ENCODE results near the gene SCUBE2.

The SCUBE2 gene

DNA sequence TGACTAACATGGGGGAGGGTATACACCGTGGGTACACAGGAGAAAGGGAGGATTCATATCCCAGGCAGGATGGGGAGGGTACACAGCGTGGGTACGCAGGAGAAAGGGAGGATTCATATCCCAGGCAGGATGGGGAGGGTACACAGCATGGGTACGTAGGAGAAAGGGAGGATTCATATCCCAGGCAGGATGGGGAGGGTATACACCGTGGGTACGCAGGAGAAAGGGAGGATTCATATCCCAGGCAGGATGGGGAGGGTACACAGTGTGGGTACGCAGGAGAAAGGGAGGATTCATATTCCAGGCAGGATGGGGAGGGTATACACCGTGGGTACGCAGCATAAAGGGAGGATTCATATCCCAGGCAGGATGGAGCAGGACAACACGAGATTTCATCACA is 51.0 kb downstream of the SCUBE2 start:
- no peak overlapping the region for H3K4me3 ChIP-seq (ENCODE audit: low read depth, low read length)
- H3K27ac ChIP-seq (ENCODE audit: low read depth, low read length), result no peak overlapping the region
- peaks cover 12% of the 10 kb centered on the region for H3K4me1 ChIP-seq (ENCODE audit: control insufficient read depth, insufficient read depth, low read length)
- H3K36me3 ChIP-seq (ENCODE audit: control insufficient read depth, insufficient read depth, low read length), result no peaks in the 10 kb centered on the region
- H3K9ac ChIP-seq (ENCODE audit: low read length), result no peak overlapping the region
- H3K9me3 ChIP-seq (ENCODE audit: control insufficient read depth, insufficient read depth, low read depth, low read length), result no peaks in the 10 kb centered on the region
- H3K27me3 ChIP-seq (ENCODE audit: control insufficient read depth, insufficient read depth, low read length), result 0 out of 2 replicates have a peak, but pooled peaks cover 7% of the 10 kb centered on the region

DNA sequence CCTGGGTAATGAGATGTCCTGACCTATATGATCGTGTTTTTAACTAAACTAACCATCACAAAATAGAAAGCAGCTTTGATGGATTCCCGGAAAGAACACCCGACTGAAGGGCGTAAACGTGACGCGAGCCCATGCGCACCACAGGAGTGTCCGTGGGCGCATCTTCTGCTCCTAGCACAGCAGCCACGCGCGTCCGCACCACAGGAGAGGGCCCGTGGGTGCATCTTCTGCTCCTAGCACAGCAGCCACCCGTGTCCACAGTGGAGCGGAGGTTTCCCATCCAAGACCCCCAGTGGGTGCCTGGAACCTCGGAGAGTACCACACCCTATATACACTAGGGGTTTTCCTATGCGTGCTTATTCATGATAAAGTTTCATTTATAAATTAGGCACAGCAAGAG is 51.5 kb downstream of the SCUBE2 start:
- Histone ChIP-seq H3K4me1 (ENCODE audit: control insufficient read depth, insufficient read depth, low read length) (peaks cover 12% of the 10 kb centered on the region), H3K4me3 (ENCODE audit: low read depth, low read length) (no peak overlapping the region), H3K36me3 (ENCODE audit: control insufficient read depth, insufficient read depth, low read length) (no peaks in the 10 kb centered on the region), H3K9me3 (ENCODE audit: control insufficient read depth, insufficient read depth, low read depth, low read length) (no peaks in the 10 kb centered on the region), H3K27ac (ENCODE audit: low read depth, low read length) (no peak overlapping the region), H3K9ac (ENCODE audit: low read length) (no peak overlapping the region), H3K27me3 (ENCODE audit: control insufficient read depth, insufficient read depth, low read length) (0 out of 2 replicates have a peak, but pooled peaks cover 7% of the 10 kb centered on the region)

DNA sequence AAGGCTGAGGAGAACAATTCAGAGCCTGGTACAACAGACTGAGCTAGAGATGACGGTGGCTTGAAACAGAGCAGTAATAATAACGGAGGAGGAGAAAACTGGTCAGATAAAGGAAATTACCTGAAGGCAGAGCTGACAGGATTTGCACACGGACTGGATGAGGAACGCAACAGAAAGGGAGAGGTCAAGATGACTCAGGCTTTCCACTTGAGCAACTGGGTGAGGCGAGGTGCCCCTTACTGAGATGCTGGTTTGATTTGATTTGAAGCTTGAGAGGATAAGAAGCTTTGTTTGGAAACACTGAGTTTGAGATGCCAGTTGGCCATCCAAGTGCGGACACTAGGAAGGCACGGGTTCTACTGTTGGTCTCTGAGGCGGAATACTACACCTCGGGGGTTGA is 52.2 kb downstream of the SCUBE2 start:
- Histone ChIP-seq H3K4me3 (ENCODE audit: low read depth, low read length) (no peak overlapping the region), H3K4me1 (ENCODE audit: control insufficient read depth, insufficient read depth, low read length) (peaks cover 12% of the 10 kb centered on the region), H3K27ac (ENCODE audit: low read depth, low read length) (no peak overlapping the region), H3K27me3 (ENCODE audit: control insufficient read depth, insufficient read depth, low read length) (0 out of 2 replicates have a peak, but pooled peaks cover 7% of the 10 kb centered on the region), H3K9me3 (ENCODE audit: control insufficient read depth, insufficient read depth, low read depth, low read length) (no peaks in the 10 kb centered on the region), H3K9ac (ENCODE audit: low read length) (no peak overlapping the region), H3K36me3 (ENCODE audit: control insufficient read depth, insufficient read depth, low read length) (no peaks in the 10 kb centered on the region)

DNA sequence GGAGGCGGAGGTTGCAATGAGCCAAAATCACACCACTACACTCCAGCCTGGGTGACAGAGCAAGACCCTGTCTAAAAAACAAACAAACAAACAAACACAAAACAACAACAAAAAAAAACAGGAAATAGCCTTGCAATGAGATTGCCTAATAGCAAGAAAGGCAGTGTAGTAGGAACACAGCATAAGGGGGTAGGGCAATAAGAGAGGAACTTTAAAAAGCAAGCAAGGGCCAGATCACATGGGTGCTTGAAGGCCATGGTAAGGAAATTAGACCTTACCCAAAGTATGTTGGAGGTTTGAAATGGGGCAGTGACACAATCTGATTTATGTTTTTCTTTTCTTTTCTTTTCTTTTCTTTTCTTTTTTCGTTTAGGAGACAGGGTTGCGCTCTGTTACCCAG is 52.9 kb downstream of the SCUBE2 start:
- Histone ChIP-seq H3K9ac (ENCODE audit: low read length) (no peak overlapping the region), H3K4me1 (ENCODE audit: control insufficient read depth, insufficient read depth, low read length) (peaks cover 12% of the 10 kb centered on the region), H3K4me3 (ENCODE audit: low read depth, low read length) (no peak overlapping the region), H3K27ac (ENCODE audit: low read depth, low read length) (no peak overlapping the region), H3K9me3 (ENCODE audit: control insufficient read depth, insufficient read depth, low read depth, low read length) (no peaks in the 10 kb centered on the region), H3K27me3 (ENCODE audit: control insufficient read depth, insufficient read depth, low read length) (0 out of 2 replicates have a peak, but pooled peaks cover 7% of the 10 kb centered on the region), H3K36me3 (ENCODE audit: control insufficient read depth, insufficient read depth, low read length) (no peaks in the 10 kb centered on the region)

DNA sequence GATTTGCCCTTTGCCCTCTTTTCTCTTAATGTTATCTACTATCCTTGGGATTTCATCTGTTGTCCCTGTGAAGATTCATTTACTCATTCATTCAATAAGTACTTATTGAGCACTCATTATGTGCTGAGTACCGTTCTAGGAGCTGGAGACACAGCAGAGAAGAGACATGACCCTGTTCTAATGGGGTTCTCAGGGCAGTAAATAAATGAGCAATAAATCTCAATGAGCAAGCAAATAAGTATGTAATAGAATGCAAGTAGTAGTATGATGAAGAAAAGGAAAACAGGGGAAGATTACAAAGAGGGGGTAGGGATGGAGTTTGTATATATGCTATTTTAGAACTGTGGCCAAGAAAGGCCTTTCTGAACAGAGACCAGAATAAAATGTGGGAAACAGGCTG is 53.4 kb downstream of the SCUBE2 start:
- Histone ChIP-seq H3K27ac (ENCODE audit: low read depth, low read length) (no peak overlapping the region), H3K36me3 (ENCODE audit: control insufficient read depth, insufficient read depth, low read length) (no peaks in the 10 kb centered on the region), H3K4me1 (ENCODE audit: control insufficient read depth, insufficient read depth, low read length) (peaks cover 12% of the 10 kb centered on the region), H3K9ac (ENCODE audit: low read length) (no peak overlapping the region), H3K9me3 (ENCODE audit: control insufficient read depth, insufficient read depth, low read depth, low read length) (no peaks in the 10 kb centered on the region), H3K4me3 (ENCODE audit: low read depth, low read length) (no peak overlapping the region), H3K27me3 (ENCODE audit: control insufficient read depth, insufficient read depth, low read length) (0 out of 2 replicates have a peak, but pooled peaks cover 7% of the 10 kb centered on the region)

DNA sequence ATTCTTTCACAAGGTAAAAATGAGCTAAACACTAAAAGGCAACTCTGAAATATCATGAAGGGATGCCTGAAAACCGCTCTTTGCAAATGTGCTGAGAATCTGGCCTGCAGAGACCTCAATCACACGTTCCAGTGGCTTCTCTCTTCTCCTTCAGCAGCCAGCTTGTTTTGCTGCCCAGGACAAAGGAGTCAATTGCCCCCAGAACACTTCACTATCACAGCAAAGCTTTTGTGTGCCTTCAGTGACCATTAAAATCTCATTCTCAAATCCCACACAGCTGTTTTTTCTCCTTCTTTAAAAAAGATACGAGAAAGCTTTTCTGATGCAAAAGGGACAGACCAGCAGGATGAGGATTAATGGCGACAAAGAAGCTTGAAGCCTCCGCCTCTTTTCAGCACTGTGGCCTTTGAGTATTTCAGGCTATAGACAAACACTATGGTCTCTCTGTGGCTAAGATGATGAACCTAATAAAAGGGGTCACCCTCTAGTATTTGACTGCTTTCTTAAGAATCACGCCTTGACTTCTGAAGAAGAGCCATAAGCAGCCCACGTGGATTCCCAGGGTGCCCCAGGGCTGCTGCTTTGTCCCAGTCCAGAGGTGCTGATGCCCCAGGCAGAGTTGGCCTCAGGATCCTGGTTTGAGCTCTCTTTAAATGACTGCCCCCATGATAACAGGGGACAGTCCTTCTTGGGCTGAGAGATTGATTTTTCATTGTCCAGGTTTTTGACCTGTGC is 54.2 kb downstream of the SCUBE2 start:
- Histone ChIP-seq H3K27ac (ENCODE audit: low read depth, low read length) (no peak overlapping the region), H3K36me3 (ENCODE audit: control insufficient read depth, insufficient read depth, low read length) (no peaks in the 10 kb centered on the region), H3K4me3 (ENCODE audit: low read depth, low read length) (no peak overlapping the region), H3K27me3 (ENCODE audit: control insufficient read depth, insufficient read depth, low read length) (0 out of 2 replicates have a peak, but pooled peaks cover 7% of the 10 kb centered on the region), H3K4me1 (ENCODE audit: control insufficient read depth, insufficient read depth, low read length) (peaks cover 12% of the 10 kb centered on the region), H3K9me3 (ENCODE audit: control insufficient read depth, insufficient read depth, low read depth, low read length) (no peaks in the 10 kb centered on the region), H3K9ac (ENCODE audit: low read length) (no peak overlapping the region)

DNA sequence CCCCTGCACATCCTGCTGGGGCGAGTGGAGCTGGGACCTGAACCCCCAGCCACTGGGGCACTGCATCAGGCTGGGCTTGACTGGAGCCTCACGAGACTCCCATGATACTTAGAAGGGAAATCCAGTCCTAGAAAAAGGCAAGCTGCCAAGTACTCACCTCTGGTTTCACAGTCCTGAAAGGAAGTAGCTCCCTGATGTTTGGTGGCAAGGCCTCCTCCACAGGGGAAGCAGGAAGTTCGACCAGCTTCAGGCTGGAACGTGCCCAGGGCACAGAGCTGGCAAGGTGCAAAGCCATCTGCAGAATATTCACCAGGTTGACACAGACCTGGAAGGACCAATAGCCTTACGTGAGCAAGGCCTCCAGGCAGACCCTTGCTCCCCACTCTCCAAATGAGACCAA is 60.8 kb downstream of the SCUBE2 start:
- H3K27ac ChIP-seq (ENCODE audit: low read depth, low read length), result no peak overlapping the region
- no peaks in the 10 kb centered on the region for H3K9me3 ChIP-seq (ENCODE audit: control insufficient read depth, insufficient read depth, low read depth, low read length)
- H3K27me3 ChIP-seq (ENCODE audit: control insufficient read depth, insufficient read depth, low read length), result no peaks in the 10 kb centered on the region
- H3K4me3 ChIP-seq (ENCODE audit: low read depth, low read length), result no peak overlapping the region
- no peaks in the 10 kb centered on the region for H3K4me1 ChIP-seq (ENCODE audit: control insufficient read depth, insufficient read depth, low read length)
- no peak overlapping the region for H3K9ac ChIP-seq (ENCODE audit: low read length)
- H3K36me3 ChIP-seq (ENCODE audit: control insufficient read depth, insufficient read depth, low read length), result no peaks in the 10 kb centered on the region

DNA sequence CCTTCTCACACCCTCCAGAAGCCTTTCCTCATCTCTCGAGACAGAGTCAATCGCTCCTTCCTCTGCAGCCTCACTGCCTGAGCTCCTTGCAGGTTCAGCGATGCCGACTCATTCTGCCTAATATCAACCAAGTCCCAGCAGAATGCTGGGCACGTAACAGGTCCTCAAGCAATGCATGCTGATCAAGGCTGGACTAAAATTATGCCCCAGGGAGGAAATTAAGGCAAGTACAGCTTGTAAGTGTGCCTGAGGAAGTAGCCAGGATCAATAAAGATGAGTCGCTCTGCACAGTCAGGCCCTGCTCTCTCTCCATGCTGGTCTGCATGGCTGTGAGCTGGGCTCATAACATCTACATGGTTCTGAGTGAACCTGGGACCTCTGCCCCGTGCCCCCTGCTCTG is 62.0 kb downstream of the SCUBE2 start:
- H3K27me3 ChIP-seq (ENCODE audit: control insufficient read depth, insufficient read depth, low read length), result no peaks in the 10 kb centered on the region
- no peak overlapping the region for H3K4me3 ChIP-seq (ENCODE audit: low read depth, low read length)
- H3K27ac ChIP-seq (ENCODE audit: low read depth, low read length), result no peak overlapping the region
- H3K9me3 ChIP-seq (ENCODE audit: control insufficient read depth, insufficient read depth, low read depth, low read length), result no peaks in the 10 kb centered on the region
- H3K4me1 ChIP-seq (ENCODE audit: control insufficient read depth, insufficient read depth, low read length), result no peaks in the 10 kb centered on the region
- no peaks in the 10 kb centered on the region for H3K36me3 ChIP-seq (ENCODE audit: control insufficient read depth, insufficient read depth, low read length)
- H3K9ac ChIP-seq (ENCODE audit: low read length), result no peak overlapping the region

DNA sequence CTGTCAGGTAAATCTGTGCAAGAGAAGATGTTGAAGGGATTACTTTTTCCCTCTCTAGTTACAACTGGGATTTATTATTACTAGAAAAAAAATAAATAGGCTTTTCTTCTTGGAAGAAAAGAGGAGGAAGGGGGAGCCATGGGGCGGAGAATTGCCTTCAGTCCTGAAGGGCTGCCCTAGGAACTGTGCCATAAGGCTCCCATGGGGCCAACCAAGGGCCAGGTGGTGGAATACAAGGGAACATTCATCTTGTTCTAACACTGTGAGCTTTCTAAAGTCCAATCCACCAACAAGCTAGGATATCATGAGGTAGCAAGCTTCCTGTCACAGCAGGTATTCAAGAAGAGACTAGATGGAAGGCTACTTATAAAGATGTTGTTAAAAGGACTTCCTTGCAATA is 62.8 kb downstream of the SCUBE2 start:
- no peak overlapping the region for H3K27ac ChIP-seq (ENCODE audit: low read depth, low read length)

DNA sequence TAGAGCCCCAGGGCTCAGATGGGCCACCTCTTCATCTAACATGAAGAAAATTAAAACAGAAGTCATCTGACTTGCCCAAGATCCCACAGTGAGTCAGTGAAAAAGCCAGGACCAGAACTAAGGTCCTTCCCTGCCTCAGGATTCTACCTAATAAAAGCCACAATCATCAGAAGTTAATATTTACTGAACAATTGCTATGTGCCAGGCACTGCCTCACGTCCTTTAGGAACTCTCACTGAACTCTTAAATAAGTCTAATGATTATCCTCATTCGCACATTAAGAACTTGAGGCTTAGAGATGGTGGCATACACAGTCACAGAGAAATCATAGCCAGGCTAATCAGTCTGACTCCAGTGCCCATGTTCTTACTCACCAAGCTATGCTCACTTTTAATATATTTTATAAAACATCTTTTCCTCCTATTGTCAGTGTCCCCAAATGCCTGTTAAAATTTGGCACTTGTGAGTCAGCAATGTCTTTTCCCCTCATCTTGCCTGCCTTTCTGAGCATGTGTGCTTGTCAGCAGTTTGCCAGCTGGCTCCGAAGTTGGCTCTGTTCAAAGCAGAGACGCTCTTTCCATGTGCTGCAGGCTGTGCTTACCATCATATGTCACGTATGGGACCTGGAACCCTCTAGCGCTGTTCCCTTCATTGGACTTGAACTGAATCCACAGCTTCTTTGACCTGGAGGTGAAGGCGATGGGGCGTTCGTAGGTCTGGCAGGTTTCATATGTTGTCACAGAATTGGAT is 66.1 kb downstream of the SCUBE2 start:
- Histone ChIP-seq H3K27ac (ENCODE audit: low read depth, low read length) (no peak overlapping the region), H3K27me3 (ENCODE audit: control insufficient read depth, insufficient read depth, low read length) (no peaks in the 10 kb centered on the region), H3K9me3 (ENCODE audit: control insufficient read depth, insufficient read depth, low read depth, low read length) (no peaks in the 10 kb centered on the region), H3K4me3 (ENCODE audit: low read depth, low read length) (no peak overlapping the region), H3K4me1 (ENCODE audit: control insufficient read depth, insufficient read depth, low read length) (no peaks in the 10 kb centered on the region), H3K9ac (ENCODE audit: low read length) (no peak overlapping the region), H3K36me3 (ENCODE audit: control insufficient read depth, insufficient read depth, low read length) (no peaks in the 10 kb centered on the region)

More for the DNA sequence above, 62.8 kb downstream of the SCUBE2 start:
- Histone ChIP-seq H3K4me1 (ENCODE audit: control insufficient read depth, insufficient read depth, low read length) (no peaks in the 10 kb centered on the region), H3K9me3 (ENCODE audit: control insufficient read depth, insufficient read depth, low read depth, low read length) (no peaks in the 10 kb centered on the region), H3K9ac (ENCODE audit: low read length) (no peak overlapping the region), H3K27me3 (ENCODE audit: control insufficient read depth, insufficient read depth, low read length) (no peaks in the 10 kb centered on the region), H3K4me3 (ENCODE audit: low read depth, low read length) (no peak overlapping the region), H3K36me3 (ENCODE audit: control insufficient read depth, insufficient read depth, low read length) (no peaks in the 10 kb centered on the region)

DNA sequence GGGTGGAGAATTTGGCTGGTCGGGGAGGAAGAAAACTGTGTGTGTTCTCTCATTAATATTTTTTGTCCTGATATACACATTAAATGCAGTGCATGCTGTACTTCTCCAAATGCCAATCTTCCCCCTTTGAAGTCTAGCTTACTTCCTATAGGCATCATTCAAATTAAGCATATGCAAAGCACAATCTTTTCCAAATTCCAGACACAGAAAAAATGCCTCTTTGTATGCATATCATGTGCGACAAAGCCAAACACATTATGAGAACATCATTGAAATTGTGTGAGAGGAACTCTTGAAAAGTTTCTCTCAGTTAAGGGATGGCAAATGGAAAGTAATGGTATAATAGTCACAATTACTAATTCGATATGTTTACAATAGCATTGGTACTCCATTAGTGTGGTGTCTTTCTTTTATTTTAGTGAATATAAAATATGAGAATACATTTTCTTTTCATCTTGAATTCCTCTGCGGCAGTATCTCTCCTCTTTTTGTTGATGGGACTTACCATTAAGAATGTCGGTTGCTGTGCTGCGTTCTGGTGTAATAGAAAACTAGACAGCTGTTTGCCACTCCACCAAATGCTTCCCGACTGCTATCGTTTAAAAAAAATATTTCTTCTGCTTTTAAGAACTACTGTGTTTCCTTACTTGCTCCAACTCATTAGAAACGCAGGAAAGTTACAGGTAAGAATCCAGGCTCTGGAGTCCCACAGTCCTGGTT is 68.3 kb downstream of the SCUBE2 start:
- Histone ChIP-seq H3K9me3 (ENCODE audit: control insufficient read depth, insufficient read depth, low read depth, low read length) (no peaks in the 10 kb centered on the region), H3K27me3 (ENCODE audit: control insufficient read depth, insufficient read depth, low read length) (no peaks in the 10 kb centered on the region), H3K27ac (ENCODE audit: low read depth, low read length) (no peak overlapping the region), H3K9ac (ENCODE audit: low read length) (no peak overlapping the region), H3K4me1 (ENCODE audit: control insufficient read depth, insufficient read depth, low read length) (no peaks in the 10 kb centered on the region), H3K4me3 (ENCODE audit: low read depth, low read length) (no peak overlapping the region), H3K36me3 (ENCODE audit: control insufficient read depth, insufficient read depth, low read length) (no peaks in the 10 kb centered on the region)

Measured in HUES6 (cell line).